Mesenchymal stem cell (in vitro differentiated cells and primary cell): Measurements from ENCODE around the gene DSP.
A peak's percentile ranks its signal among the peaks of the same experiment; 100 is the strongest.

Experiments
- DNase-seq: peaks from one replicate; pipeline ENCODE4 v3.0.0-alpha.2; 2013
- H2AFZ ChIP-seq: one replicate; pipeline ENCODE4 v1.6.1; 2013; ENCODE audit warnings: low read depth, mild to moderate bottlenecking, control low read depth, inconsistent platforms, low read length, moderate library complexity
- H2AK5ac ChIP-seq: 2 replicates; pipeline ENCODE4 v1.6.1; 2013; ENCODE audit warnings: low read length, moderate library complexity, mild to moderate bottlenecking, inconsistent platforms; ENCODE audit not compliant: severe bottlenecking
- H2BK120ac ChIP-seq: one replicate; pipeline ENCODE4 v1.6.1; 2013; ENCODE audit warnings: low read depth, mild to moderate bottlenecking, inconsistent platforms, low read length, moderate library complexity
- H2BK12ac ChIP-seq, 2 experiments: one replicate each; pipeline ENCODE4 v1.6.1; 2013; ENCODE audit warnings: inconsistent platforms in 2 of 2, low read length in 2 of 2, mild to moderate bottlenecking in 2 of 2, moderate library complexity in 2 of 2, control low read depth in 1 of 2
- H2BK15ac ChIP-seq: one replicate; pipeline ENCODE4 v1.6.1; 2013; ENCODE audit warnings: mild to moderate bottlenecking, low read depth, inconsistent platforms; ENCODE audit not compliant: poor library complexity, severe bottlenecking
- H2BK5ac ChIP-seq: 2 replicates; pipeline ENCODE4 v1.6.1; 2013; ENCODE audit warnings: low read depth, mild to moderate bottlenecking, low read length, control low read depth, inconsistent platforms; ENCODE audit not compliant: poor library complexity, severe bottlenecking
- H3K14ac ChIP-seq, 2 experiments: one replicate each; pipeline ENCODE4 v1.6.1; 2013; ENCODE audit warnings: inconsistent platforms in 2 of 2, low read length in 2 of 2, control low read depth in 1 of 2, mild to moderate bottlenecking in 1 of 2, moderate library complexity in 1 of 2
- H3K18ac ChIP-seq, 2 experiments: one replicate each; pipeline ENCODE4 v1.6.1; 2013; ENCODE audit warnings: inconsistent platforms in 2 of 2, low read length in 2 of 2, control low read depth in 1 of 2, low read depth in 1 of 2, mild to moderate bottlenecking in 1 of 2
- H3K23ac ChIP-seq, 2 experiments: one replicate each; pipeline ENCODE4 v1.6.1; 2013; ENCODE audit warnings: inconsistent platforms in 2 of 2, low read length in 2 of 2, mild to moderate bottlenecking in 2 of 2, moderate library complexity in 2 of 2, control low read depth in 1 of 2
- H3K27ac ChIP-seq: 2 replicates; pipeline ENCODE4 v1.5.1; 2013; ENCODE audit warnings: mild to moderate bottlenecking, moderate library complexity, low read length, control low read depth, inconsistent platforms; ENCODE audit not compliant: poor library complexity, severe bottlenecking
- H3K27me3 ChIP-seq, 2 experiments: 2 replicates each; pipeline versions ENCODE4 v1.6.1 to v1.7.0; 2013; ENCODE audit warnings: low read length in 2 of 2, mild to moderate bottlenecking in 2 of 2, moderate library complexity in 2 of 2, control low read depth in 1 of 2, inconsistent platforms in 1 of 2; ENCODE audit not compliant: control insufficient read depth in 1 of 2, insufficient read depth in 1 of 2
- H3K36me3 ChIP-seq, 2 experiments: 2 replicates each; pipeline versions ENCODE4 v1.6.1 to v1.7.0; 2013; ENCODE audit warnings: low read length in 2 of 2, control low read depth in 1 of 2, inconsistent platforms in 1 of 2, low read depth in 1 of 2, mild to moderate bottlenecking in 1 of 2; ENCODE audit not compliant: insufficient read depth in 2 of 2, control insufficient read depth in 1 of 2
- H3K4ac ChIP-seq, 2 experiments: one replicate each; pipeline ENCODE4 v1.6.1; 2013; ENCODE audit warnings: inconsistent platforms in 2 of 2, low read length in 2 of 2, mild to moderate bottlenecking in 2 of 2, moderate library complexity in 2 of 2, control low read depth in 1 of 2, low read depth in 1 of 2
- H3K4me1 ChIP-seq: 2 replicates; pipeline ENCODE4 v1.6.1; 2013; ENCODE audit warnings: low read depth, low read length, control low read depth; ENCODE audit not compliant: control insufficient read depth, insufficient read depth
- H3K4me2 ChIP-seq: 2 replicates; pipeline ENCODE4 v1.6.1; 2013; ENCODE audit warnings: low read length, mild to moderate bottlenecking, inconsistent platforms; ENCODE audit not compliant: poor library complexity, severe bottlenecking
- H3K4me3 ChIP-seq, 2 experiments: 2 replicates each; pipeline versions ENCODE4 v1.5.1 to v1.7.0; 2013; ENCODE audit warnings: low read length in 2 of 2, mild to moderate bottlenecking in 2 of 2, control low read depth in 1 of 2, low read depth in 1 of 2; ENCODE audit not compliant: insufficient read depth in 1 of 2
- H3K79me1 ChIP-seq: replicated peaks from 2 replicates; pipeline ENCODE4 v1.6.1; 2013; ENCODE audit warnings: mild to moderate bottlenecking, control low read depth, low read length, inconsistent platforms; ENCODE audit not compliant: poor library complexity, severe bottlenecking
- H3K9ac ChIP-seq: 2 replicates; pipeline ENCODE4 v1.7.0; 2013; ENCODE audit warnings: mild to moderate bottlenecking, low read length, moderate library complexity
- H3K9me3 ChIP-seq: 2 replicates; pipeline ENCODE4 v1.7.0; 2013; ENCODE audit warnings: mild to moderate bottlenecking, low read length; ENCODE audit not compliant: control insufficient read depth
- H4K8ac ChIP-seq: one replicate; pipeline ENCODE4 v1.6.1; 2013; ENCODE audit warnings: inconsistent platforms, mild to moderate bottlenecking, low read length, moderate library complexity
- H4K91ac ChIP-seq: one replicate; pipeline ENCODE4 v1.6.1; 2013; ENCODE audit warnings: mild to moderate bottlenecking, low read length, inconsistent platforms
- WGBS: methylation state at CpG from one replicate; pipeline ENCODE4 v1.1.7; 2013; ENCODE audit warnings: mixed read lengths; 5-methylcytosine and 5-hydroxymethylcytosine counted together

DSP gene

DNA sequence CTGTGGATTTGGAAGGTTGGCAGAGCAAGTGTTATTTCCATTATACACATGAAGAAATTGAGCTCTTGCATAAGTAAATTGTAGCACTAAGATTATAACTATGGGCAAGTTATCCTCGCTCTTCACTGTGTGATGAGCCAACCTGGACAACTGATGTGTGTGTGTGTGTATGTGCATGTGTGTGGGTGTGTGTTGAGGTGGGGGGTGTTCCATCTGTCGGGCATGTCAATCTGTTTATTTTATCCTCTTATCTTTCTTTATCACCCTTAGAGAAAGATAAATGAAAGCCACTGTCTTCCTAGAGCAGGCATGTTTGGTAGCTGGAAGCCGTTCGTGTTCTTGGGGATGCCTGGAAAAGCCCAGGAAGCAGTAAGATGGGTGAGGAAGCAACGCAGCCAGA, 3.0 kb upstream of the DSP start:
- H3K23ac ChIP-seq, result no peak overlapping the region
- H2AFZ ChIP-seq, result no peak overlapping the region
- no peak for DNase-seq
- no peaks in the 10 kb centered on the region for H3K36me3 ChIP-seq
- no peak overlapping the region for H3K4ac ChIP-seq
- peaks cover 0 to 36% of the 10 kb centered on the region in 2 experiments for H3K27me3 ChIP-seq
- no peak overlapping the region for H4K8ac ChIP-seq
- H3K14ac ChIP-seq, result no peak overlapping the region
- no peak overlapping the region for H2AK5ac ChIP-seq
- no peak overlapping the region for H3K27ac ChIP-seq
- H3K4me1 ChIP-seq, result peaks cover 8% of the 10 kb centered on the region
- H3K4me3 ChIP-seq, result no peak overlapping the region
- no peak overlapping the region for H3K4me2 ChIP-seq
- H3K9ac ChIP-seq, result no peak overlapping the region
- no peak overlapping the region for H2BK15ac ChIP-seq
- no peak overlapping the region for H2BK12ac ChIP-seq
- no peak overlapping the region for H2BK120ac ChIP-seq
- 66% methylated on average over 4 of the region's 5 CpGs for WGBS
- H3K18ac ChIP-seq, result no peak overlapping the region
- H3K79me1 ChIP-seq, result peaks cover 3% of the 10 kb centered on the region
- H2BK5ac ChIP-seq, result no peak overlapping the region
- no peaks in the 10 kb centered on the region for H3K9me3 ChIP-seq
- H4K91ac ChIP-seq, result no peak overlapping the region

DNA sequence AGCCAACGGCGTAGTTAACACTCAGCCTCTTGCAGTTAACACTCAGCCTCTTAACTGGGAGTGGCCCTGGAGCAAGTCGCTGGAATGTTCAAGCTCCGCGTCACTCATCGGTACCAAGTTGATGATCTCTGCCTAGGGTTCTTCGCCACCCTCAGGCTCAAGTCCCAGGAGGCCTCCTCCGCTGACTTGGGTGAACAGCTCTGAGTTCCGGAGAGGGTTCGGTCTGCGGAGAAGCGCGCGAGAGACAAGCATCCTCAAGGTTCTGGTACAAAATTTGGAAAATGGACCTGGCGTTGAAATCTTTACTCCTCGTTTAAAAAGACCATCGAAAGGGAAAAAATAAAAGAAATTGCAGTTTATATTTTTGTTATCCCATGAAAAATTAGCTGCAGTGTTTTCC, 876 bp upstream of the DSP start:
- Histone ChIP-seq H2BK15ac (no peak overlapping the region), H2AK5ac (no peak overlapping the region), H3K4me1 (peaks cover 8% of the 10 kb centered on the region), H3K9me3 (no peaks in the 10 kb centered on the region), H3K79me1 (peaks cover 3% of the 10 kb centered on the region), H3K4me2 (peak overlapping the region; percentile 85), H3K23ac (no peak overlapping the region), H3K4me3 (peak overlapping the region in 1 of 2 experiments; percentile 79), H3K27ac (no peak overlapping the region), H2BK120ac (no peak overlapping the region), H3K36me3 (no peaks in the 10 kb centered on the region), H2BK12ac (no peak overlapping the region), H2AFZ (peak overlapping the region; percentile 6), H4K8ac (no peak overlapping the region), H4K91ac (no peak overlapping the region), H3K9ac (peak overlapping the region; percentile 36), H2BK5ac (no peak overlapping the region), H3K27me3 (peaks cover 0 to 41% of the 10 kb centered on the region in 2 experiments), H3K14ac (no peak overlapping the region), H3K18ac (no peak overlapping the region), H3K4ac (no peak overlapping the region)
- 14% methylated on average over 14 of the region's 17 CpGs for WGBS
- peak; percentile 18 for DNase-seq

DNA sequence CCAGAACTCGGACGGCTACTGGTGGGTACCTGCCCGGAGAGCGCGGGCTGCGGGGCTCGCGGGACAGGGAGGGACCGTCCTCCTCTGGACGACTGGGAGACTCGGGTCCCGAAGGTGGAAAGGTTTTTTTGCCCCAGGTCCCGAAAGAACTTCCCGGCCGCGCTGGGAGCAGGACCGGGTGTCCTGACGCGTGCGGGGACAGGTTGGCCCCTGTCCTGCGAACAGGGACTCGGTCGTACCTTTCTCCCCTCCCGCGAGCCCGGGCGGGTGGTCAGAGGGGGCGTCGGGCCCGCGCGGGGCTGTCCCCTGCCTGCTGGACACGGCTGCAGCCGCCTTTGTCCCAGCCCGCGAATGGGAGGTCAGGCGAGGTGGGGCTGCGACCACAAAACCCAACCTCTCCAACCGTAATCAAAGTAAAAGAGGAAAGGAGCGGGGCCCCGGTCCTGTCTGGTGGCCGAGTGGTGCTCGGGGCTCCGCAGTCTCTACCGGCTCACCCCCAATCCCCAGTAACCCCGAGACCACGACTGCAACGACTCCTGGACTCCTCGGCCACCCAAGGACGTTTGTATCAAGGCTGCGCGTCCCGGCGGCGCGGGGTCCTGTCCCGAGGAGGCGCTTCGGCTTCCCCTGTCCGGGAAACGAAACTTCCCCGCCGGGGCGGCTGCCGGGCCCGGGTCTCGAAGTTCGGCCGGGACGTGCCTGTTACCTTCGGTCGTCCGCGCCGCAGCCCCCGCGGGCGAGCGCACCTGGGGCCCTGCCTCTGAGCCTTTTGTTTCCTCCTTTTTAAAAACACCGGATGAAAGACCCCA, 798 bp downstream of the DSP start:
- peak overlapping the region; percentile 34 for H4K91ac ChIP-seq
- peak overlapping the region; percentile 70 to 79 for H3K4me3 ChIP-seq
- H3K14ac ChIP-seq, result peak overlapping the region in 1 of 2 experiments; percentile 89
- peak overlapping the region; percentile 25 to 32 for H3K4ac ChIP-seq
- H3K4me2 ChIP-seq, result peak overlapping the region; percentile 85
- H3K4me1 ChIP-seq, result peaks cover 6% of the 10 kb centered on the region
- peaks cover 10% of the 10 kb centered on the region for H3K79me1 ChIP-seq
- H3K36me3 ChIP-seq, result peaks cover 0 to 4% of the 10 kb centered on the region in 2 experiments
- H3K23ac ChIP-seq, result peak overlapping the region in 1 of 2 experiments; percentile 90
- under 1% methylated on average over 67 of the region's 80 CpGs for WGBS
- peak; percentile 46 for DNase-seq
- H3K9me3 ChIP-seq, result no peaks in the 10 kb centered on the region
- peak overlapping the region; percentile 70 for H3K9ac ChIP-seq
- H2AK5ac ChIP-seq, result no peak overlapping the region
- no peak overlapping the region for H2BK120ac ChIP-seq
- peak overlapping the region in 1 of 2 experiments; percentile 67 for H2BK12ac ChIP-seq
- peak overlapping the region; percentile 29 for H4K8ac ChIP-seq
- peak overlapping the region; percentile 80 for H2BK15ac ChIP-seq
- peak overlapping the region in 1 of 2 experiments; percentile 71 for H3K18ac ChIP-seq
- H2BK5ac ChIP-seq, result peak overlapping the region; percentile 37
- H2AFZ ChIP-seq, result peak overlapping the region; percentile 72
- peaks cover 0 to 45% of the 10 kb centered on the region in 2 experiments for H3K27me3 ChIP-seq
- H3K27ac ChIP-seq, result peak overlapping the region; percentile 63

DNA sequence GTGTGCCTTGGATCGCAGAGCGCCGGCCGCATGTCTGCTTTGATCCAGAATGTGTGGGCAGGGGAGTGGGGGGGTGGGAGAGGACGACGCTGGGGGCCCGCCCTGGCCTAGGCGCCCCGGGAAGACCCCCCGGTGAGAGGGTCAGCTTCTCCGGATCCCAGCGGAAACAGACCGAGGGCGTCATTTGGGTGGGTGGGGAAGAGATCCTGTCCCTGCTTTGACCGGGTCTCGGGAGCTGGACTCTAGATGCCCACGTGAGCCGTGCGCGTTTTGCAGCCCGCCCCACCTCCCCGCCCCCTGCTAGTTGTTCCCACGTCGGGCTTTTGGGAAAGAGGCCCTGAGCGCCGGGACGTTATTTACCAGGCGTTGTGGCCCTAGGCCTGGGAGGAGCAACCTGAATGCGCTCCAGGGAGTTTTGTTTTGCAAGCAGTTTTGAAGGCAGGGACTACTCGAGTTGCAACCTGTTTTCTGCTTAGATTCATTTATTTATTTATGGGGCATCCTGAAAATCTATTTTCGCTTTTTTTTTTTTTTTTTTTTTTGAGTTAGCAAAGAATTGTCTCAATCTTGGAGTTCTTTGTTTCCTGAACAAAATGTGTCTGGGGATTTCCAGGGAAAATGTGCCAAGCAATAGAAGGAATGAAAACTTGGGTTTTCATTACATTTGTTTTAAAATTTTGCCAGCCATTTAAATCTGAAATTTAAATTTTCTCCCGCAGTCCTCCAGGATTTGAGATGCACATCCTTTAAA, 1.6 kb downstream of the DSP start:
- peak overlapping the region; percentile 37 for H2BK5ac ChIP-seq

More for the DNA sequence above, 1.6 kb downstream of the DSP start:
- H2BK12ac ChIP-seq, result no peak overlapping the region
- H3K23ac ChIP-seq, result no peak overlapping the region
- H2AK5ac ChIP-seq, result no peak overlapping the region
- under 1% methylated on average over 26 of the region's 32 CpGs for WGBS
- peak overlapping the region; percentile 63 for H3K27ac ChIP-seq
- H3K27me3 ChIP-seq, result peaks cover 0 to 45% of the 10 kb centered on the region in 2 experiments
- H4K91ac ChIP-seq, result no peak overlapping the region
- H3K4me1 ChIP-seq, result peaks cover 6% of the 10 kb centered on the region
- H3K79me1 ChIP-seq, result peaks cover 11% of the 10 kb centered on the region
- H2BK15ac ChIP-seq, result peak overlapping the region; percentile 74
- H2BK120ac ChIP-seq, result peak overlapping the region; percentile 62
- no peak overlapping the region for H2AFZ ChIP-seq
- peaks cover 0 to 7% of the 10 kb centered on the region in 2 experiments for H3K36me3 ChIP-seq
- H3K4me2 ChIP-seq, result peak overlapping the region; percentile 85
- H3K4ac ChIP-seq, result no peak overlapping the region
- no peak overlapping the region for H3K18ac ChIP-seq
- DNase-seq, result peak; percentile 72
- H3K9me3 ChIP-seq, result no peaks in the 10 kb centered on the region
- H3K4me3 ChIP-seq, result peak overlapping the region; percentile 70 to 79
- H3K14ac ChIP-seq, result no peak overlapping the region
- H3K9ac ChIP-seq, result peak overlapping the region; percentile 70
- H4K8ac ChIP-seq, result no peak overlapping the region
